Left cardiac atrium (tissue), 4 donors: ENCODE results near the gene MTF2. TPM values are rescaled to one million over a fixed set of nuclear protein-coding genes. Genes with fewer than 3 reads are reported as not detected.
A peak's percentile ranks its signal among the peaks of the same experiment; 100 is the strongest.

Experiments used
- ATAC-seq, 2 donors: fragments of 200-7000 bp; cut with Tn5 transposase; one replicate each; pipeline ENCODE4 v1.9.1; 2020; ENCODE audit warnings: mild to moderate bottlenecking in 2 of 2, moderate library complexity in 2 of 2
- DNase-seq: peaks from one replicate; pipeline ENCODE4 v3.0.0-alpha.2; 2020
- intact Hi-C, 2 donors: fragments of 100-400 bp; cut with DNase I; formaldehyde crosslinking; loops; one replicate each; pipeline versions ENCODE4 v1.14.1 to v1.15.1; 2022 to 2023
- total RNA-seq, 2 donors: library from RNA; stranded (reverse); fragmentation: NEBNext Ultra II Directional; extraction: Animal tissue kit (Norgen Biotek cat#: 25700); gene quantifications; one replicate each; pipeline ENCODE4 v1.2.1, GENCODE V29; 2021
- donor health status: DM: no; HTN: yes; CAD: no.
- donor health status: DM: no; HTN: yes; CAD: no; lungs with severe emphysema.
- donor health status: DM: yes; HTN: yes; CAD: no.
- donor health status: Dilated cardiomyopathy.

Gene MTF2
- total RNA-seq, 2 donors from 2014 or later = 10.1 to 10.2 TPM

GRCh38 chr1:93080179-93080823 lies 1.2 kb downstream of the MTF2 start:
- ATAC-seq (peak; percentile 31 to 52), DNase-seq (no peak)
- intact Hi-C loops = loop anchor here in 1 of 2 donors (10.0 kb wide), 1 partner anchor 94 kb away; no protein-coding TSS in a partner anchor

GRCh38 chr1:93081716-93082115 lies 2.6 kb downstream of the MTF2 start:
- DNase-seq (no peak), ATAC-seq (no peak)
- intact Hi-C loops = loop anchor here in 1 of 2 donors (10.0 kb wide), 1 partner anchor 93 kb away; no protein-coding TSS in a partner anchor

GRCh38 chr1:93082313-93082712 lies 3.2 kb downstream of the MTF2 start:
- ATAC-seq = no peak
- intact Hi-C loops = loop anchor here in 1 of 2 donors (10.0 kb wide), 1 partner anchor 92 kb away; no protein-coding TSS in a partner anchor
- no peak for DNase-seq

DNA sequence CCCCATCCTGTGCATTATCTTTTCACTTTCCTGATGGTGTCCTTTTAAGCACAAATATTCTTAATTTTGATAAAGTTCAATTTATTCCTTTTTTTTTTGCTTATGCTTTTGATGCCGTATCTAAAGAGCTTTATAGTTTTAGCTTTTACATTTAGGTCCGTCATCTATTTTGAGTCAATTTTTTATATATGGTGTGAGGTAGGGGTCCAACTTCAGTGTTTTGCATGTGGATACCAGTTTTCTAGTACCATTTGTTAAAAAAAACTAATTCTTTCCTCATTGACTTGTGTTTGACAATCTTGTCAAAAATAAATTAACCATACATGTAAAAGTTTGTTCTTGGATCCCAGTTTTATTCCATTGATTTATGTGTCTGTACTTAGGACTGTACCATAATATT lies 4.9 kb downstream of the MTF2 start:
- intact Hi-C loops = loop anchor here in 1 of 2 donors (10.0 kb wide), 1 partner anchor 91 kb away; no protein-coding TSS in a partner anchor
- ATAC-seq = no peak
- DNase-seq = no peak

DNA sequence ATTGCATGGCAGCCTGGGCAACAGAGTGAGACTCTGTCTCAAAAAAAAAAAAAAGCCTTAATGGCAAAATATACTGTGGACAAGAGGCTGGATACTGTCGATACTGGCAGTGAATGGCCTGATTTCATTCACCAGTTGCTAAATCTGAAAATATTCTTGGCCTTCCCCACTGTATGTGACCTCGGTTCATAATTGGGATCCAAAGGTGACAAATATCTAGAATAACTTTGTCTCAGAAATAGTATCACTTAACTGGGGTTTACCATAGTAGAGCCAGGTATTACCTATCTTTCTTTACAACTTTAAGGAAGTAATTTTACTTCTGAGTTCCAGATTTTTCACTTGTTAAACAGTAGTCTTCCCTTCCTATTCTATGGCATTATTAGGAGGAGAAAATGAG lies 8.4 kb downstream of the MTF2 start:
- intact Hi-C loops = loop anchor here in 1 of 2 donors (10.0 kb wide), 1 partner anchor 87 kb away; no protein-coding TSS in a partner anchor

DNA sequence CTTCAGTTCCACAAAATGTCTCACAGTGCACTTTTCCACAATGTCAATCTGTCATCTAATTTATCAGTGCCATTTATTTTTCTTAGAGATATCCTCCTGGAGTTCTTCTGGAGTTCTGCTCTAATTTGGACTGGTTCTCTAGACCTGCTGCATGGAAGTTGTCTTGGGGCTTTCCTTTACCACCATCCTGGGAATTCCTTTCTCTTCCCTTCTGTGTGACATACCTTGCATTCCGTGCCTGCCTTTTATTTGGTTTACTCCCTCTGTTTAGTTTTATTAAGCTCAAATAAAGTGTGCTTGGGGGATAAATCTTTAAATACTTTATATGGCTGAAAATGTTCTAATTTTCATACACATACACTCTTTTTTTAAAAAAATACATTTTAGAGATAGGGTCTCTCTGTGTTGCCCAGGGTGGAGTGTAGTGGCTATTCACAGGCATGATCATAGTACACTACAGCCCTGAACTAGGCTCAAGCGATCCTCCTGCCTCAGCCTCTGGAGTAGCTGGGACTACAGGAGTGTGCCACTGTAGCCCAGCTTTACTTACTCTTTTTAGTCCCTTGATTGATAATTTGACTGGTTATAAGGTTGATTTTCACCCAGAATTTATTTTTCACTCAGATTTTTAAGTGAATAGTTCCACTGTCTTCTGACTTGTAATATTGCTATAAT lies 14.4 kb downstream of the MTF2 start:
- DNase-seq (no peak), ATAC-seq (no peak)
- intact Hi-C loops = no loop called here

More for the DNA sequence above, 8.4 kb downstream of the MTF2 start:
- no peak for ATAC-seq
- no peak for DNase-seq

- ATAC-seq (no peak), DNase-seq (no peak)
- intact Hi-C loops = no loop called here
These were observed 16.9 kb downstream of the MTF2 start for GRCh38 chr1:93095804-93096585.

GRCh38 chr1:93102142-93102541 lies 23.1 kb downstream of the MTF2 start:
- ATAC-seq = no peak
- intact Hi-C loops = no loop called here
- no peak for DNase-seq

DNA sequence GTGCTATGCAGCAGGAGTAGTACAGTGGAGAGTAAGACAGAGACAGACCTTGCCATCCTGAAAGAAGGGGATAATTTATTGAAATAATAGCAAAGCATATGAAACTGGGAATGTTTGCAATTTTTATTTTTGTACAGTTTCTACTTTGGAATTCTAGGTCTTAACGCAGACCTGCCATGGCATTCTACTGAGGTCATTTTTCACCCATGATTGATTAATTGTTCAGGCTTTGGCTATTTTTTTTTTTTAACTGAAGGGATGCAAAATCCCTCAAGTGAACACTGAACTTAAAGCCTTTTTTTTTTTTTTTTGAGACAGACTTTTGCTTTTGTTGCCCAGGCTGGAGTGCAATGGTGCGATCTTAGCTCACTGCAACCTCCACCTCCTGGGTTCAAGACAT lies 27.1 kb downstream of the MTF2 start:
- no peak for ATAC-seq
- intact Hi-C loops = no loop called here
- DNase-seq = no peak

- intact Hi-C loops = no loop called here
- no peak for DNase-seq
- no peak for ATAC-seq
These were observed 28.3 kb downstream of the MTF2 start for GRCh38 chr1:93107395-93107794.

DNA sequence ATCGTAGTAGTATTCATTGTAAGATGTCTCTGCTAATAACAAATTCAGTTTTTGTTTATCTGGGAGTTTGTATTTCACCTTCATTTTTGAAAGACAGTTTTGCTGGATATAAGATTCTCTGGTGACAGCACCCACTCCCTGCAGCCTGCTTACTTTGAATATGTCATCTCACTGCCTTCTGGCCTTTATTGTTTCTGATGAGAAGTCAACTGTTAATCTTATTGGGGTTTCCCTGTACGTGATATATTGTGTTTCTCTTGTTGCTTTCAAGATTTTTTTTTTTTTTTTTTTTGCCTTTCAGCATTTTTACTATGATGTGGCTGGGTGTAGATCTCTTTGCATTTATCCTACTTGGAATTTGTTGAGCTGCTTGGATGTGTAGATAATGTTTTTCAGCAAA lies 29.3 kb downstream of the MTF2 start:
- ATAC-seq (no peak), DNase-seq (no peak)
- intact Hi-C loops = no loop called here

DNA sequence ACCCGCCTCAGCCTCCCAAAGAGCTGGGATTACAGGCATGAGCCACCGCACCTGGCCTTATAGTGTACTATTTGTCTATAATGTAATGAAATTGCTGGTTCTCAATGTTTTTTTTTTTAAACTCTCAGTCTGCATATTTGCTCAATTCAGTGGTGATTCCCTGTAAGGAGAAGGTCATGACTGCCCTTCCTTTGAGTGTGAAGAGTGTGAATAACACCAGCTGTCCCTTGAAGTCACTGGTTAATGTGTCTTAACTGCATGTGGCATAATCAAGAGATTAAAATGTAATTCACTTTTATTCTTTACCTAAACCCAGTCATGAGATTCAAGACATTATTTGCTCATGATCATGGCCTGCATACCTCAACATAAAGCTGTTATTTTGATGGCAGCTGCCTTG lies 30.5 kb downstream of the MTF2 start:
- intact Hi-C loops = no loop called here
- DNase-seq (no peak), ATAC-seq (no peak)

DNA sequence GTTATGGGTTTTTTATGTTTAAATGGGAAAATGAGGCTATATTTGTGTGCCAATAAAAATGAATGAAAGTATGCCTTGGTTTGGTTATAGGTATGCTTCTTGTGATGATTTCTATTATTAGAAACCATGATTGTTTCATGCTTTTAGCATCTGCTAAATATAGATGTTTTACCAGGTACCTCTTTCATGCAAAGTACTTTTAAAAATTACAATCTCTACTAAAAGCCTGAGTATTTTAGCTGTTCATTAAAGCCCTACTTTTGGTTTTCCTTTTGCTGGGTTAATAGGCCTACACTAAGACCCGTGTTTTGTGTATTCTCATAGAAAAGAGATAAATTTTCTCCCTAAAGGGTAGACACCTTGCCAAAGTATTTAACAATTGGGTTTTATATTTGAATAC lies 32.0 kb downstream of the MTF2 start:
- intact Hi-C loops = no loop called here
- no peak for DNase-seq
- ATAC-seq = no peak

DNA sequence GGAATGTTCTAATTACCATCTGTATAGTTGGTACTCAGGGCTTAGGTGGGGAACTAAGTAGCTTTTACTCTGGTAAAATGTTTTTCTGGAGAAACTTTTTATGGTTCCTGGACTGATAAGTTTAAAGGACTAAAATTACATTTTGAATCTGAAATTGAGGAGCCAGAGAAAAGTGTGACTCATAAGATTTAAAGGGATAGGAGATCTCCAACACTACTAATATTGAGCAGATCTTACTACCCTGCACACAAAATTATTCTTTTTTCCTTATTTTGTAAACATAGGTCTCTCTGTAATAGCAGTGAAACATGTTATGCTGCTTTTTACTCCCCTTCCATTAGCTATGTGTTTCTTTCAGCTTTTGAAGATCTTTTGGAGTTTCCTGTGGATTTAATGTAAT lies 32.5 kb downstream of the MTF2 start:
- DNase-seq = no peak
- ATAC-seq = no peak
- intact Hi-C loops = no loop called here

- DNase-seq = no peak
- no peak for ATAC-seq
- intact Hi-C loops = no loop called here
These were observed 34.0 kb downstream of the MTF2 start for GRCh38 chr1:93113127-93113526.

GRCh38 chr1:93114391-93114790 lies 35.3 kb downstream of the MTF2 start:
- intact Hi-C loops = no loop called here
- ATAC-seq (no peak), DNase-seq (no peak)

GRCh38 chr1:93120614-93121013 lies 41.5 kb downstream of the MTF2 start:
- DNase-seq (no peak), ATAC-seq (no peak)
- intact Hi-C loops = no loop called here

GRCh38 chr1:93123201-93123783 lies 44.2 kb downstream of the MTF2 start:
- intact Hi-C loops = no loop called here
- no peak for DNase-seq
- ATAC-seq = no peak

GRCh38 chr1:93124556-93125355 lies 45.7 kb downstream of the MTF2 start:
- intact Hi-C loops = no loop called here
- ATAC-seq (peak in 1 of 2 donors; percentile 36), DNase-seq (no peak)
